Naive thymus-derived CD8-positive, alpha-beta T cell (primary cell): ENCODE data around the gene CEP126. TPM values are rescaled to one million over a fixed set of nuclear protein-coding genes. Genes with fewer than 3 reads are reported as not detected.

Experiments
- ATAC-seq, 2 donors: fragments of 150-1000 bp; cut with Tn5 transposase in 1 of 2; sonication (Bioruptor Pico), chemical (Tn5 transposase) in 1 of 2; 1 replicate in 1 of 2; 2 replicates in 1 of 2; pipeline ENCODE4 v1.10.0; 2021; ENCODE audit warnings: mild to moderate bottlenecking in 2 of 2, moderate library complexity in 2 of 2
- POLR2A ChIA-PET: fragments of 350-600 bp; sonication (Branson Sonifier 250); formaldehyde crosslinking; loops from one replicate; lab custom pipeline; 2021; ENCODE audit warnings: antibody characterized with exemption; lab: Charles Lee
- DNase-seq, 10 donors: peaks; one replicate each; pipeline versions ENCODE4 v3.0.0 to v3.0.0-alpha.2; 2020 to 2022
- H3K27ac Mint-ChIP-seq, 10 donors: one replicate each; pipeline ENCODE4 v1.8.0; 2020 to 2022; ENCODE audit warnings: mild to moderate bottlenecking in 10 of 10, mixed read lengths in 10 of 10, moderate library complexity in 4 of 10, inconsistent platforms in 1 of 10
- H3K27me3 Mint-ChIP-seq, 5 donors: one replicate each; pipeline ENCODE4 v1.8.0; 2021 to 2022; ENCODE audit warnings: mixed read lengths in 5 of 5
- H3K36me3 Mint-ChIP-seq, 3 donors: one replicate each; pipeline ENCODE4 v1.8.0; 2020 to 2022; ENCODE audit warnings: mixed read lengths in 3 of 3, mild to moderate bottlenecking in 2 of 3, inconsistent platforms in 1 of 3
- H3K4me1 Mint-ChIP-seq, 4 donors: one replicate each; pipeline ENCODE4 v1.8.0; 2021 to 2022; ENCODE audit warnings: mixed read lengths in 4 of 4
- H3K4me3 Mint-ChIP-seq, 10 donors: one replicate each; pipeline ENCODE4 v1.8.0; 2020 to 2022; ENCODE audit warnings: mild to moderate bottlenecking in 10 of 10, mixed read lengths in 10 of 10, moderate library complexity in 6 of 10, inconsistent platforms in 1 of 10
- H3K9me3 Mint-ChIP-seq, 9 donors: one replicate each; pipeline ENCODE4 v1.8.0; 2020 to 2022; ENCODE audit warnings: mixed read lengths in 9 of 9, mild to moderate bottlenecking in 3 of 9, inconsistent platforms in 1 of 9, moderate library complexity in 1 of 9
- polyA plus RNA-seq, 3 donors: library from polyadenylated mRNA; unstranded; fragments of 300-500 nt; fragmentation: Illumina TruSeq; gene quantifications; one replicate each; pipeline ENCODE4 v1.2.3, GENCODE V29; 2021
- total RNA-seq, 8 experiments: library from RNA in 2 of 8; stranded (reverse) in 2 of 8; gene quantifications; one replicate each; pipeline ENCODE4 v1.2.3 and lab custom pipeline; 2021 to 2026

Gene CEP126
- total and polyA plus RNA-seq, 5 experiments from 2014 or later = 0.19 to 3.8 (median 0.62) TPM

GRCh38 chr11:101909087-101909486 is 5.7 kb upstream of the CEP126 start:
- DNase-seq = no peak
- Mint-ChIP-seq H3K9me3 (no peaks in the 10 kb centered on the region), H3K27ac (no peak overlapping the region), H3K4me3 (no peak overlapping the region), H3K4me1 (peaks cover under 1 to 3% (median 1%) of the 10 kb centered on the region in 4 donors), H3K36me3 (no peaks in the 10 kb centered on the region), H3K27me3 (peaks cover 8 to 20% (median 18%) of the 10 kb centered on the region in 5 donors)
- POLR2A ChIA-PET = no interaction called here
- no peak for ATAC-seq

GRCh38 chr11:101912823-101913284 is 2.0 kb upstream of the CEP126 start:
- no peak overlapping the region for H3K4me3 Mint-ChIP-seq
- no peaks in the 10 kb centered on the region for H3K36me3 Mint-ChIP-seq
- POLR2A ChIA-PET = no interaction called here
- DNase-seq (no peak), ATAC-seq (no peak)
- peaks cover 4 to 18% (median 8%) of the 10 kb centered on the region in 5 donors for H3K27me3 Mint-ChIP-seq
- H3K4me1 Mint-ChIP-seq = peaks cover 5 to 32% (median 25%) of the 10 kb centered on the region in 4 donors
- H3K9me3 Mint-ChIP-seq = no peaks in the 10 kb centered on the region
- no peak overlapping the region for H3K27ac Mint-ChIP-seq

GRCh38 chr11:101913656-101914055 is 1.2 kb upstream of the CEP126 start:
- Mint-ChIP-seq H3K9me3 (no peaks in the 10 kb centered on the region), H3K36me3 (no peaks in the 10 kb centered on the region), H3K27ac (peak overlapping the region in 1 of 10 donors; percentile 46), H3K4me1 (peaks cover 5 to 32% (median 25%) of the 10 kb centered on the region in 4 donors), H3K4me3 (peak overlapping the region in 7 of 10 donors; percentile 90 to 98 (median 93)), H3K27me3 (peaks cover 4 to 18% (median 8%) of the 10 kb centered on the region in 5 donors)
- POLR2A ChIA-PET = no interaction called here
- ATAC-seq (no peak), DNase-seq (no peak)

GRCh38 chr11:101914341-101914737 is 471 bp upstream of the CEP126 start:
- Mint-ChIP-seq H3K27me3 (peaks cover 4 to 18% (median 8%) of the 10 kb centered on the region in 5 donors), H3K4me3 (peak overlapping the region; percentile 90 to 98 (median 94)), H3K27ac (peak overlapping the region; percentile 27 to 97 (median 90)), H3K36me3 (no peaks in the 10 kb centered on the region), H3K9me3 (no peaks in the 10 kb centered on the region), H3K4me1 (peaks cover 5 to 32% (median 25%) of the 10 kb centered on the region in 4 donors)
- DNase-seq = no peak
- ATAC-seq = no peak
- POLR2A ChIA-PET = interaction anchor here (0.6 kb wide), 1 partner anchor 1320 kb away, joined by 7 read pairs; no protein-coding TSS in a partner anchor

- Mint-ChIP-seq H3K27ac (peak overlapping the region; percentile 79 to 97 (median 90)), H3K4me1 (peaks cover 4 to 34% (median 25%) of the 10 kb centered on the region in 4 donors), H3K36me3 (no peaks in the 10 kb centered on the region), H3K27me3 (peaks cover 0 to 11% (median 4%) of the 10 kb centered on the region in 5 donors), H3K4me3 (peak overlapping the region; percentile 90 to 98 (median 94)), H3K9me3 (no peaks in the 10 kb centered on the region)
- no peak for ATAC-seq
- DNase-seq = peak in 2 of 10 donors; percentile 4 to 11
- POLR2A ChIA-PET = no interaction called here
Measured at GRCh38 chr11:101915791-101916291, 1.0 kb downstream of the CEP126 start.

GRCh38 chr11:101916422-101916821 is 1.6 kb downstream of the CEP126 start, which contains the start of gene ANGPTL5:
Gene ANGPTL5 (minus strand): TSS chr11:101916522. CDS start chr11:101907909, 8,613 bp downstream.
- ATAC-seq (no peak), DNase-seq (no peak)
- Mint-ChIP-seq H3K27me3 (peaks cover 0 to 8% (median 3%) of the 10 kb centered on the region in 5 donors), H3K4me3 (peak within 1 kb of the TSS; percentile 90 to 98 (median 94)), H3K27ac (peak within 1 kb of the TSS; percentile 79 to 97 (median 90)), H3K36me3 (no peaks in the 10 kb centered on the region), H3K9me3 (no peaks in the 10 kb centered on the region), H3K4me1 (peaks cover 4 to 34% (median 25%) of the 10 kb centered on the region in 4 donors)
- POLR2A ChIA-PET = no interaction called here

GRCh38 chr11:101917226-101917625 is 2.4 kb downstream of the CEP126 start:
- Mint-ChIP-seq H3K27ac (peak overlapping the region in 1 of 10 donors; percentile 20), H3K27me3 (peaks cover 0 to under 1% (median 0%) of the 10 kb centered on the region in 5 donors), H3K36me3 (no peaks in the 10 kb centered on the region), H3K9me3 (no peaks in the 10 kb centered on the region), H3K4me3 (no peak overlapping the region), H3K4me1 (peaks cover 4 to 34% (median 25%) of the 10 kb centered on the region in 4 donors)
- POLR2A ChIA-PET = no interaction called here
- ATAC-seq = no peak
- DNase-seq = no peak

- peaks cover 0 to 12% (median 7%) of the 10 kb centered on the region in 4 donors for H3K4me1 Mint-ChIP-seq
- H3K27ac Mint-ChIP-seq = no peak overlapping the region
- no peaks in the 10 kb centered on the region for H3K9me3 Mint-ChIP-seq
- ATAC-seq = no peak
- no peak for DNase-seq
- POLR2A ChIA-PET = no interaction called here
- H3K27me3 Mint-ChIP-seq = no peaks in the 10 kb centered on the region
- H3K4me3 Mint-ChIP-seq = no peak overlapping the region
- no peaks in the 10 kb centered on the region for H3K36me3 Mint-ChIP-seq
Measured at GRCh38 chr11:101920992-101921391, 6.2 kb downstream of the CEP126 start.

- no peak for DNase-seq
- Mint-ChIP-seq H3K9me3 (peaks cover 0 to 11% (median 4%) of the 10 kb centered on the region in 9 donors), H3K4me1 (peaks cover 0 to 2% (median 0%) of the 10 kb centered on the region in 4 donors), H3K27ac (no peak overlapping the region), H3K4me3 (no peak overlapping the region), H3K27me3 (no peaks in the 10 kb centered on the region), H3K36me3 (peaks cover 0 to 8% (median 7%) of the 10 kb centered on the region in 3 donors)
- no peak for ATAC-seq
- POLR2A ChIA-PET = no interaction called here
Measured at GRCh38 chr11:101923554-101923953, 8.7 kb downstream of the CEP126 start.

- Mint-ChIP-seq H3K4me1 (no peaks in the 10 kb centered on the region), H3K27ac (no peak overlapping the region), H3K4me3 (no peak overlapping the region), H3K27me3 (no peaks in the 10 kb centered on the region), H3K9me3 (peaks cover 0 to 24% (median 10%) of the 10 kb centered on the region in 9 donors), H3K36me3 (peaks cover 0 to 25% (median 17%) of the 10 kb centered on the region in 3 donors)
- ATAC-seq = no peak
- POLR2A ChIA-PET = no interaction called here
- DNase-seq = no peak
Measured at GRCh38 chr11:101929294-101929915, 14.6 kb downstream of the CEP126 start.

- no peak for DNase-seq
Measured at GRCh38 chr11:101931692-101932091, 16.9 kb downstream of the CEP126 start.

GRCh38 chr11:101940901-101941520 is 26.2 kb downstream of the CEP126 start:
- peaks cover 0 to 26% (median 13%) of the 10 kb centered on the region in 3 donors for H3K36me3 Mint-ChIP-seq
- no peak for DNase-seq
- no peak overlapping the region for H3K27ac Mint-ChIP-seq
- H3K4me1 Mint-ChIP-seq = no peaks in the 10 kb centered on the region
- H3K27me3 Mint-ChIP-seq = peaks cover 0 to 3% (median 0%) of the 10 kb centered on the region in 5 donors
- no peak overlapping the region for H3K4me3 Mint-ChIP-seq
- POLR2A ChIA-PET = no interaction called here
- H3K9me3 Mint-ChIP-seq = no peaks in the 10 kb centered on the region
- ATAC-seq = no peak

More at GRCh38 chr11:101931692-101932091, 16.9 kb downstream of the CEP126 start:
- H3K36me3 Mint-ChIP-seq = peaks cover 0 to 27% (median 17%) of the 10 kb centered on the region in 3 donors
- no peak overlapping the region for H3K27ac Mint-ChIP-seq
- H3K4me1 Mint-ChIP-seq = no peaks in the 10 kb centered on the region
- H3K9me3 Mint-ChIP-seq = peaks cover 0 to 24% (median 10%) of the 10 kb centered on the region in 9 donors
- H3K27me3 Mint-ChIP-seq = no peaks in the 10 kb centered on the region
- ATAC-seq = no peak
- POLR2A ChIA-PET = no interaction called here
- H3K4me3 Mint-ChIP-seq = no peak overlapping the region

- Mint-ChIP-seq H3K36me3 (peaks cover 0 to 22% (median 17%) of the 10 kb centered on the region in 3 donors), H3K27me3 (peaks cover 0 to 3% (median 0%) of the 10 kb centered on the region in 5 donors), H3K4me1 (no peaks in the 10 kb centered on the region), H3K9me3 (no peaks in the 10 kb centered on the region), H3K27ac (no peak overlapping the region), H3K4me3 (no peak overlapping the region)
- POLR2A ChIA-PET = no interaction called here
- no peak for DNase-seq
- no peak for ATAC-seq
Measured at GRCh38 chr11:101944923-101945322, 30.1 kb downstream of the CEP126 start.
